Cardiac septum (tissue), 1 donor: ENCODE results near the gene LARP1. TPM values are rescaled to one million over a fixed set of nuclear protein-coding genes. Genes with fewer than 3 reads are reported as not detected.
A peak's percentile ranks its signal among the peaks of the same experiment; 100 is the strongest.

ENCODE experiments used
- DNase-seq: peaks from one replicate; pipeline ENCODE4 v3.0.0-alpha.2; 2020; ENCODE audit warnings: low spot score
- intact Hi-C: fragments of 100-400 bp; cut with DNase I; formaldehyde crosslinking; loops from one replicate; pipeline ENCODE4 v1.14.0; 2022
- total RNA-seq: library from RNA; stranded (reverse); fragmentation: NEBNext Ultra II Directional; extraction: Animal tissue kit (Norgen Biotek cat#: 25700); gene quantifications from one replicate; pipeline ENCODE4 v1.2.1, GENCODE V29; 2021
- donor health status: DM: no; HTN: no; CAD: no.

LARP1 gene
- total RNA-seq, 1 donor from 2014 or later: 160 TPM

DNA sequence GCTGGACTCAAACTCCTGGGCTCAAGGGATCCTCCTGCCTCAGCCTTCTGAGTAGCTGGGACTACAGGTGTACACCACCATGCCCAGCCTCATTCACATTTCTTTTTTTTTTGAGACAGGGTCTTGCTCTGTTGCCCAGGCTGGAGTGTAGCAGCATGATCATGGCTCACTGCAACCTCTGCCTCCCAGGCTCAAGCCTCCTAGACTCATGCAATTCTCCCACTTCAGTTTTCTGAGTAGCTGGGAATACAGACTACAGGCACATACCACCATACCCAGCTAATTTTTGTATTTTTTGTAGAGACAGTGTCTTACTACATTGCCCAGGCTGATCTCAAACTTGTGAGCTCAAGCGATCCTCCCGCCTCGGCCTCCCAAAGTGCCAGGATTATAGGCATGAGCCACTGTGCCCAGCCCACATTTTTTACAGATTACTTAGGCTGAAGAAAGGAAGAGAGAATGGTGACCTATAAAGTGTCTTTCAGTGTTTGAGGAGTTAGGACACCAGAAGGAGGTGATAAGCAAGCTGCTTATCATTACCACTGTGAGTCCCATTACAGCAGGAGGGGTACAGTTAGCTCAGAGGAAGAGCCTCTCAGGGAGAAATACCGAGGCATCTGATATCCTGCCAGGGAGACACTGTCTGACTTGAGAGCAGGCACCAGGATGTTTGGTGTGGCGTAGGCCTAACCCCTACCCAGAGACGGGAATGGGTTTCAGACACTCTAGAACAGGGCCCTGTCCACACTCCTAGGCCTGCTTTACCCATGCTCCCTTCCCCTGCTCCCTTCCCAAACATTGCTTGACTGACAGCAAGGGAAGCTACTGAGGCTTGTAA, 85.5 kb downstream of the LARP1 start:
- DNase-seq: peak; percentile 33
- intact Hi-C loops: no loop called here

DNA sequence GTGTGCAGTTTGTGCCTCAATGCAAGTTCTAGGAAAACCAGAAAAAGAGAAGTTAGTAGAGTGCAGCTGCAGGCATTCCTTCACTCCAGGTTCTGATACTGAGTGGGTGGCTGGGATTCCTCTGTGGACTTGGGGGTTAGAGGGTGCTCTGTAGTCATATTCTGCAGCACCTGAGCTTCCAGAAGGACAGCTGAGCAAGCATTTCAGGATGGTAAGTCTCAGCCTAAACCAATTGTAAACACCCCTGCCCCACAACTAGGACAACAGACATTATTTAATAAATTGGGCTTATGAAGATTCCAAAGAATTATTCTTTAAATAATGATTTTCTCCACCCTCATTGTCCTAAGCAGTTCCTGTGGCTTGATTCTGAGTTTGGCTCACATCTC, 86.1 kb downstream of the LARP1 start:
- no peak for DNase-seq
- intact Hi-C loops: no loop called here

DNA sequence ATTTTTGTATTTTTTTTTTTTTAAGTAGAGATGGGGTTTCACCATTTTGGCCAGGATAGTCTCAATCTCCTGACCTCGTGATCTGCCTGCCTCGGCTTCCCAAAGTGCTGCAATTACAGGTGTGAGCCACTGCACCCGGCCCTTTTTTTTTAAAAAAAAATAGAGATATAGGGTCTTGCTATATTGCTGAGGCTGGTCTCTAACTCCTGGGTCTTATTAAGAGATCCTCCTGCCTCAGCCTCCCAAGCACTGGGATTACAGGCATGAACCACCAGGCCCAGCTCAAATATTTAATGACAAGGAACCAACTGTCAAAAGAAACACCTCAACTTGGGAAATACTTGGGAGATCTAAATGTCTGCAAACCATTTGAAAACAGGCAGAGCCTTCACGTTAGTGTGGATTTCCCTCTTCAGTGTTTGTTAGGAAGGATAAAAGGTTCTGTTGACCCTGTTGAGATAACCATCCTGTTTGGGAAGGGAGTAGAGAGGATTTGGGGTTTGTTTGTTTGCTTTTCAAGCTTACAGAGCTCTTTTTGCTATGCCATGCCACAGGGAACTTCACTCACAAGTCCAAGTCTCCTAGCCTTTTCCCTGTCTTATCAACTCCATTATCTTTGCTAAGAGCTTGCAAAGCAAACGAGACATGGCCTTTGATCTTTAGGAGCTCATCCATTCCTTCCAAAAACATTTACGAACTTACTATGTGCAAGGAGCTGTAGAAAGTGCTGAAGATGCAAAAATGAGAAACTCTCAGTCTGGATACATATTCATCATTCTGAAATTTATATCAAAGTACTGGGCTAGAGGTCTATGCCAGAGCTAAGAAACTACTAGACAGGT, 87.7 kb downstream of the LARP1 start:
- intact Hi-C loops: no loop called here
- DNase-seq: no peak

DNA sequence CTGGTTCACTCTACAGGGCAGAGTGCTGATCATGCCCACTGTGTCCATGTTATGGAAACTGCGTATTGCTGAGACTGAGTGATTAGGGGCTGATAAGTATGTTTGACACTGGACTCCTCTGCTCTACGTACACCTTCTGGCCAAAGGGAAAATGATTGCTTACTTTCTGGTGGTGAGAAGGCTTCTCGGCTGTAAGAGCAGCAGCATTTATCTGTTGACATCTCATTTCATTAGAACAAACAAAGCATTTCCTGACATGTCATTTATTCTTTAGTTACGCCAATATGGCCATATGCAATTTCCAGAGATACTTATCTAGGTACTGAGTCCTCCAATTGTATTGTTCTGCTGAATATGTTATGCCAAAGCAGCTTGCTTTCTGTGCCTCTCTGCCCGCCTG, 89.6 kb downstream of the LARP1 start:
- DNase-seq: no peak
- intact Hi-C loops: no loop called here

DNA sequence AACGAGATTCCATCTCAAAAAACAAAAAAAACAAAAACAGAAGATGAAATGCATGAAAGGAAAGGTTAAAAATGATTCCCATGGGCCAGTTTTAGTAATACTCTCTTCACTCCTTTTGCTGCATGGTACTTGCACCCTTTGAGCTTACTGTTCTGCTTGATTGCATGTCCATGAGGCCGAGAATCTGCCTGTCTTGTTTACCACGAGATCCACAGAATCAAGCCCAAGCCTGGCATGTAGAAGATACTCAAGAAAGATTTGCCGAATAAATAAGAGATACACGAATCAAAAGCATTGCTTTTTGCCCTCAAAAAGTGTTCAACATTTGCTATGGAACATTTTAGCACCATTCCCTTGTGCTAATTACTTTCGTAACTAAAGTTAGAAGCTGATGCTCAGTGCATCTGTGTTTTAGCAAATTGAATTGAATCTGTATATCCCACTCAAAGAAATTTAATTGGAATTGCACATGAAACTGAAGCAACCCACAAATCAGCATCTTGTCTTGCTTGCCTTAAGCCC, 94.1 kb downstream of the LARP1 start:
- intact Hi-C loops: no loop called here
- no peak for DNase-seq

DNA sequence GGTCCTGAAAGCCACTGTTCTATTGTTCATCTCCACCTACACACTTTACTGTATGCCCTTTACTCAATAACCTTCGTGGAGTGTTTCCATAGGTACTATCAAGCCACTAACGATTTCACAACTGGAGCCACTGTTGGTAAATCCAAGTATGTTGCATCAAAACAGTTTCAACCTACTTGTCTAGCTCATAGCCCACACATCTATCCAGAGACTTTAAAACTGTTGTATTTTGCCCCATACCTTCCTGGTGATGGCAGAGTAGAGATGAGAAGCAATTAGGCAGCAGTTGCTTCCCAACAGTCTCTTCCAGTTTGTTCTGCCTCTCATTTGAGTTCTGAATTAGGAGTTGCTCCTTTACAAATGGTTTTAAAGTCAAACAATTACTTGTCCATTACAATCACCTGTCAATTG, 94.6 kb downstream of the LARP1 start:
- intact Hi-C loops: loop anchor here (2.0 kb wide), 1 partner anchor 95 kb away; the partner anchor contains the start of gene LARP1
- DNase-seq: no peak

DNA sequence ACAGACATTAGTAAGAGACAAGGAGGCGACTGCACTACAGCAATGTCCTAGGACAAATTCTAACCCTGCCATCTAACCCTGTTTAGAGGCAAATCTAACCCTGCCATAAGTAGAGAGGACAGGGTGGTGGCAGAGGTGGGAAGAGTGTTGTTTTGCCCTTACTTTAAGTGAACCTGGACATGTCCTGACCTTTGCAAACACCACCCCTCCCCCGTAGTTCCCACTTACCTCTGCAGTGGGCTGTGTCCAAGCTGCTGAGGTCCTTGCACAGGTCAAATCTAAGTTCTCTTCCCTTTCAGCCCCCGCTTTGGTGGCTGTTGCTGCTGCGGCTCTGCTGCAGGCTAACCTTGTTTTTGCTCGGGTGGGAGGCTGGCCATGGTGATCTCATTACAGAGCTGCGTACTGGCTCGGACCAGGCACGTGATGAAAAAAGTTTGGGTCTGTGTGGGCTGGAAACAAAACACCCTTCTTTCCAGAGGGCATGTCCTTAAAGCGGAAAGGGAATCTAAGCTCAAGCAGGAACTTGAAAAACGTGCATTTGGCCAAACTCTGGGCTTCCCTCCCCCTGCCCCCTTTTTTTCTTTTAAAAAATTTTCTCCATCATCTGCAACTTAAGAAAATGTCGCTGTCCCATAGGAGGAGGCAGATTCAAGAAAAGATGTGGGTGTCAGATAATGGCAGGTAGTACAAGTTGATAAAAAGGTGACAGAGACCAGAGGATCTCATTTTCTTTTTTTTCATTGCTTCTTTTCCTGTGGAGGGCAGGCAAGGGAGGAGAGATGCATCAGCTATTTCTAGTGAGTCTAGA, 95.3 kb downstream of the LARP1 start, which contains the start of gene FAXDC2:
TSS of gene FAXDC2 (minus strand) at position 349 of the 808 bp plus-strand sequence. CDS start 12,425 bp downstream, outside the sequence.
- DNase-seq: peak; percentile 89
- intact Hi-C loops: loop anchor here (2.0 kb wide), 1 partner anchor 96 kb away; the partner anchor contains the start of gene LARP1

DNA sequence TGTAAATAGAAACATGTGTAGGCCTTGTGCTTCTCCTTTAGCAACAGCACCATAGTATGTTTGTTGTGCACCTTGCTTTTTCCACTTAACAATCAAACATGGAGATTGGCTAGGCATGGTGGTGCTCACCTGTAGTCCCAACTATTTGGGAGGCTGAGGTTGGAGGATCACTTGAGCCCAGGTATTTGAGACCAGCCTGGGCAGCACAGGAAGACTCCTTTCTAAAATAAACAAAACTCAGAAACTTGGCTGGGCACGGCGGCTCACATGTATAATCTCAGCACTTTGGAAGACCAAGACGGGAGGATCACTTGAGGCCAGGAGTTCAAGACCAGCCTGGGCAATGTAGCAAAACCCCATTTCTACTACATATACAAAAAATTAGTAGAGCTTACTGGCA, 96.2 kb downstream of the LARP1 start:
- intact Hi-C loops: loop anchor here (2.0 kb wide), 1 partner anchor 97 kb away; the partner anchor contains the start of gene LARP1
- DNase-seq: no peak

DNA sequence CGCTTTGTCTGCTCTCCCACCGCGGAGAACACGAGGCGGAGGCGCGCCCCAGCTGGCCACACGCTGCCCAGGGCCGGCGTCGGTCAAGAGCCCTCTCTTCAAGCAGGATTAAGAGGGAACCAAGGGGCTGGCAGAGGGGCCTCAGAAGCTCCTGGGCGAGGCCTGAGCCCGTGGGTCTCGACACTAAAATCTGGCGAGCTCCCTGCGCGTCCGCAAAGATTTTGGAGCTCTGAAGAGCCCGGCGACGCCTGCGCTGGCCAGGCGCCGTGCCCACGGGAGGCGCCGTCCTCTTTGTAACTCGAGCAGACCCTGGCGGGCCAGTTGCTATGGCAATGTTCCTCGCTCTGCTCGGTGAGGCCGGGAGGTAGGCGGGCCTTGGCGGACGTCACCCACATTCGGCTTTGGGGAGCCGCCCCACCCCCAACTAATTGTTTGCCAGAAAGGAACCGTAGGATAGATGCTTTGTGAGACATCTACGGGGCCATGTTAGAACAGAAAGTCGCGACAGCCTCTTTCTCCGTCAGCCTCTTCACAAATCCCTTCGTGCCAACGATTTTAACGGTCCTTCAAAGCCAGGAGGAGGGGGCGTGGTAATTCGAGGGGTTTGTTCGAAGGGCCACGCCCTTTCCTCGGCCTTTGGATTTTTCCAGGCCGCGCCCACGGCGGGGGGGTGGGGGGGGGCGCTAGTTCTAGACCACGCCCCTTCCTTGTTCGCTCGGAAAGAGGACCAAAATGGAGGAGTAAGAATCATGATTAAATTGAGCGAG, 102.5 kb downstream of the LARP1 start:
- intact Hi-C loops: loop anchor here (2.0 kb wide), 1 partner anchor 101 kb away; no protein-coding TSS in a partner anchor
- peak; percentile 96 for DNase-seq

DNA sequence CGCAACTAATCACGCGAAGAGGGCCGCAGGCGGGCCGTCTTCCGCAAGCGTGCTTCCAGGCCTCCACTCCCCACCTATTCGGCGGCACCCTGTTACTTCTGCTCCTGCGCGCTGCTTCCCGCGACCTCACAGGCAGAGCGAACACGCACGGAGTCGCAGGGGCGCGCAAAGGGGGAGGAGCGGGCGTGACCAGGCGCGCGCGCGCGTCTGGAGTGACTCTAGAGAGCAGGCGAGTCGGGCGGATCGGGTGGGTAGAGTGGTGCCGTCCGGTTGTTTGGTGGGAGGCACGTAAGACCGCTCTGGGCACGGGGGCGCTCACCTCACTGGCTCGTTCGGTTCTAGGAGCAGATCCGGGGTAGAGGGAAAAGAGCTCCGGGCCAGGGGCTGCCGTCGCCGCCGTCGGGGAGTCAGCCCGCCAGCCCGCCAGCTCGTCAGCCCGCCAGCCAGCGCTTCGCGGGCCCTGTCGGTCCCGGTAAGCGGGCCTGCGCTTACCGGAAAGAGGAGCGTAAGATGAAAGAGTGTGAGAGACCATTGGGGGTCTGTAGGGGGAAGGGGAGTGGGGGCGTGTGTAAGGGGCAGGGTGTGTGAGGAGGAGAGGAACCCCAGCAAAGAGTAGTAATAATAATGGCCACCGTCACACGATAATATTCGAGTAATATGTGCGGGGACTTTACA, 103.3 kb downstream of the LARP1 start, which contains the start of gene CNOT8:
TSS of gene CNOT8 (plus strand) at position 331 of the 675 bp plus-strand sequence. CDS start 4,652 bp downstream, outside the sequence.
- DNase-seq: peak; percentile 99
- intact Hi-C loops: loop anchor here (2.0 kb wide), 1 partner anchor 102 kb away; no protein-coding TSS in a partner anchor

DNA sequence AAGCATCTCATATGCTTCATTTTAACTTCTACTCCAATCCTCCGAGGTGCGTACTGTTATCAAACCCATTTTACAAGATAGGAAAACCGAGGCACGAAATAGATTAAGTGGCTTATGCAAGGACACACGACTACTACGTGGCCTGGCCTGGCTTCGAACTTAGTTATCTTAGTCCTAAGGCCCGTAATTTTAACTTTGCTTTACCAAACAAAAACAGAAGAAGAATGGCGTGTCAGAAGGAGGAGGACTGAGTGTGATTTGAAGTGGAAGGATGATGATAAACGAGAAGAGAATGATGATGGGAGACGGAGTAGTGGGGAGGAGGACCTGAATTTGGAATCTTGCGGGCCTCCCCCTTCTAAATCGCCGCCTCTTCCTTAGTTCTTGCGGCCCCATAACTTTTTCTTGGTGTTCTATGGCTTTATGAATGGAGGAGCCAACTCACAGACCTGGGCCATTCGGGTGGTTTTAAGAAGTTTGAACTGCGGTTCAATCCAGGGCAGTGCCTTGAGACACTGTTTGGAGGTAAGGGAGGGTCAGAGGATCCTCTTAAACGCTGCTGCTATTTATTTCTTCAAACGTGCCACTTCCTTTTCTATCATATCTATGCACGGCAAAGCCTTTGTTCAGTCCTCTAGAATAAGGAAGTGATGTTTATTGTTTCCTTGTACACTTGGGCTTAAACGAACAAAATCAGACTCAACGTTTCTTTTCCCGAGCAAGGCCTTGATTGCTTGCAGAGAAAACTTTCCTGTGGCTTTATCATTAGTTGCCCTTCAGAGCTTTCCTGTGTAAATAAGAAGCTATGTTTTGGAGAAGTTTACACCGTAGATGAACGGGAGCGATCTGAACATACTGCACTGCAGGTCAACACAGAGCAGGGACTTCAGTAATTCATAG, 104.0 kb downstream of the LARP1 start:
- DNase-seq: no peak
- intact Hi-C loops: loop anchor here (2.0 kb wide), 1 partner anchor 102 kb away; no protein-coding TSS in a partner anchor

DNA sequence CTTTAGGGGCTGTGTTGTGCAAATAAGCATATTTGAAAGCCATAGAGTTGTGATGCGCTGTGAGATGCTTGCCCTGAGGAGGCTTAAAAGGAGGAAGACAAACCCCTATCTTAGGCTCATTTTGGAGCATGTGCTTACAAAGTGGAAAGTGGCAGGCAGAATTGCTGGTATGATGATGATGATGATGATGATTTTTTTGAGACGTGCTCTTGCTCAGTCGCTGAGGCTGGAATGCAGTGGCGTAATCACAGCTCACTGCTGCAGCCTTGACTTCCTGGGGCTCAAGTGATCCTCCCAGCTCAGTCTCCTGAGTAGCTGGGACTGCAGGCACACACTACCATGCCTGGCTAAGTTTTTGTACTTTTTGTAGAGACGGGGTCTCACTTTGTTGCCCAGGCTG, 104.9 kb downstream of the LARP1 start:
- intact Hi-C loops: no loop called here
- no peak for DNase-seq

DNA sequence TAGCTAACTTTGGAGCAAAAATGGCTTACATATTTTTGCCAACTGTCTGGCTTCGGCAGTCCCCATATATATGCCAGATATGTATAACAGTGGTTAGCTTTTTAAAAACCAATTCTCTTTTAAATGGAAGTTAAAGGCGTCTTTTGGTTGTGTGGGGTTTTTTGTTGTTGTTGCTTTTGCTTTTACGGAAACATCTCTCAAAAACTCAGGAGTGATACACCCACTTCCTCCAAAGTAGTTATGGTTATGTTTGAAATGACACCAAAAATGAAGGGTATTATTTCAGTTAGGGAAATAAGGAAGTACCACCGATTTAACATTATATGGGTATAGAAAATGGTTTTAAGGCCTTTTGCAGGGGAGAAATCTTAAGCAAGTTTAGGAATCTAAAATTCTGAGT, 105.6 kb downstream of the LARP1 start:
- intact Hi-C loops: no loop called here
- DNase-seq: no peak

DNA sequence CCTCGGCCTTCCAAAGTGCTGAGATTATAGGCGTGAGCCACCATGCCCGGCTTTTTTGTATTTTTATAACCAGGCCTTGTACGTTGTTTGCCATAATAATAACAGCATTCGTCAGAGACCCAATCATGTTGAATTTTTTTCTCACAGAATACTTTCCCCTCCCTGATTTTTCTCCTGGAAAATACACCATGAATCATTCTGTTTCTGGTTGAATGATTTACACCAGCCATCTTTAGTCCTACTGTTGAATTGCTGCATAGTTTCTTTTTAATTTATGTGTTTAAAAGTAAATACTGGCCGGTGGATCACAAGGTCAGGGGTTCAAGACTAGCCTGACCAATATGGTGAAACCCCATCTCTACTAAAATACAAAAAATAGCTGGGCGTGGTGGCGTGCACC, 106.8 kb downstream of the LARP1 start:
- intact Hi-C loops: no loop called here
- DNase-seq: no peak

DNA sequence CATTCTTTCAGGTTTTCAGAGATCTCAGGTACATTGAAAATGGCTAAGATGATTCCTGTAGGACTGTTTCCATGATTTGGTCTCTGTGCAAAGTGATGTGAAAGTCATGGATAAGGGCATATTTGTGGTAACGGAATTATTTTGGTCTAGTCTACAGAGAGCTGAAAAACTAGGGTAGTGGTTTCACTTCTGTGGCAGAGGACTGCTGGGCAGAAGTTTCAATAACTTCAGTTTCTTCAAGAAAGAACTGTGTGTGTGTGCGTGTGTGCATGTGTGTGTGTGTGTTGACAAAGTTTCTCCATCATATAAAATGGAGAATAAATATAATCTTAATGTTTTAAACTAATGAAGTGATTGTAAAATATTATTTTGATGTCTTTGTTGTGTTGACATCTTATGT, 107.6 kb downstream of the LARP1 start:
- DNase-seq: no peak
- intact Hi-C loops: no loop called here

DNA sequence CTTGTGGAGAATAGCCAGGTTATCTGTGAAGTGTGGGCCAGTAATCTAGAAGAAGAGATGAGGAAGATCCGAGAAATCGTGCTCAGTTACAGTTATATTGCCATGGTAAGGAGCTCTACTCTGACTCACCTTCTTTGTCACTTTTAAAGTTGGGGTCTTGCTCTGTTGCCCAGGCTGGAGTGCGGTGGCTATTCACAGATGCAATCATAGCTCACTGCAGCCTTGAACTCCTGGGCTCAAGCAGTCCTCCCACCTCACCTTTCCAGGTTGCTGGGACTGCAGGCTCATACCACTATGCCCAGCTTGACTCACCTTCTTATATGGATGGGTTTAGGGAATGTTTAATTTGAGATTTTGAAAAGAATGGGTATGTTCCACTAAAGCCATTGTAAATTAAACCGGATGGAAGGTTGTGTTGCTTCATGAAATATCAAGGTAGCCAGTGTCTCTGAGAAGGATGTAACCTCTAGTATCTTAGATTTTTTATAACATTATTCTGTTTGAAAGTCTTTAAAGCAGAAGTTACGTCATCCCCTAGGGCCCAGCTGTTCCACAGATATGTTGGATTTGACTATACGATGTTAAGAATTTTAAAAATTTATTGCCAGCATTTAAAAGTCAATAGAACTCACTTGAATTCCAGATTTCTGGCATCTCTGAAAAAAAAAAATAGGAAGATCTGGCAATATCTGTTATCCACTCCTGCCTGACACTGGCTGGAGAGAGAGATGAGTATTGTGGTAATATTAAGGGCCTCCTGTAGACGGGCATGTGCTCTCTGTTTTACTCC, 108.3 kb downstream of the LARP1 start:
- intact Hi-C loops: no loop called here
- DNase-seq: no peak
